H1 (cell line): Measurements from ENCODE around the gene IL17REL. TPM values are rescaled to one million over a fixed set of nuclear protein-coding genes. Genes with fewer than 3 reads are reported as not detected.
A peak's percentile ranks its signal among the peaks of the same experiment; 100 is the strongest.

Source experiments
- CTCF ChIA-PET: fragments of 300-600 bp; sonication (Branson Sonifier 250); formaldehyde crosslinking; loops from one replicate; lab custom pipeline; 2021; ENCODE audit not compliant: partially characterized antibody; lab: Charles Lee
- POLR2A ChIA-PET: fragments of 300-600 bp; sonication (Branson Sonifier 250); formaldehyde crosslinking; loops from one replicate; lab custom pipeline; 2021; ENCODE audit warnings: inconsistent platforms; ENCODE audit not compliant: partially characterized antibody; lab: Charles Lee
- DNase-seq, 2 experiments: peaks; one replicate each; pipeline versions ENCODE4 v3.0.0 to v3.0.0-alpha.2; 2010 to 2022; ENCODE audit warnings: low spot score in 2 of 2, low read depth in 1 of 2, mixed read lengths in 1 of 2
- FAIRE-seq: peaks from 2 replicates; lab custom pipeline; 2011; peaks lifted over from hg19 to GRCh38; lab: Jason Lieb, UNC
- H2AFZ ChIP-seq: 2 replicates; pipeline ENCODE4 v1.8.1; 2012; ENCODE audit warnings: low read length, inconsistent platforms
- H2AK5ac ChIP-seq: 2 replicates; pipeline ENCODE4 v1.6.1; 2013; ENCODE audit warnings: low read depth, low read length
- H2BK120ac ChIP-seq: replicated peaks from 2 replicates; pipeline ENCODE3; 2013; ENCODE audit warnings: low read depth, low read length, inconsistent platforms
- H2BK12ac ChIP-seq: 2 replicates; pipeline ENCODE4 v1.6.1; 2013; ENCODE audit warnings: low read depth, low read length
- H2BK15ac ChIP-seq: 2 replicates; pipeline ENCODE4 v1.6.1; 2013; ENCODE audit warnings: low read length
- H2BK20ac ChIP-seq: 2 replicates; pipeline ENCODE4 v1.6.1; 2013; ENCODE audit warnings: low read length
- H2BK5ac ChIP-seq: 2 replicates; pipeline ENCODE4 v1.6.1; 2013; ENCODE audit warnings: low read depth, low read length
- H3K14ac ChIP-seq: 2 replicates; pipeline ENCODE4 v1.6.1; 2013; ENCODE audit warnings: inconsistent platforms; ENCODE audit not compliant: insufficient read length
- H3K18ac ChIP-seq: 2 replicates; pipeline ENCODE4 v1.6.1; 2013; ENCODE audit warnings: low read length; ENCODE audit errors: extremely low read depth
- H3K23ac ChIP-seq: 2 replicates; pipeline ENCODE4 v1.6.1; 2013; ENCODE audit warnings: inconsistent platforms; ENCODE audit not compliant: insufficient read length
- H3K23me2 ChIP-seq: 2 replicates; pipeline ENCODE4 v1.6.1; 2013; ENCODE audit warnings: low read depth, low read length
- H3K27ac ChIP-seq: 2 replicates; pipeline ENCODE4 v1.6.1; 2011; ENCODE audit warnings: low read depth, low read length, inconsistent platforms
- H3K27me3 ChIP-seq, 4 experiments: replicated peaks in 1 of 4; 1 replicate in 1 of 4; 2 replicates in 3 of 4; pipeline versions ENCODE4 v1.6.1 to v1.8.1; 2011 to 2013; ENCODE audit warnings: low read length in 3 of 4, mild to moderate bottlenecking in 3 of 4, inconsistent platforms in 2 of 4, mixed read lengths in 2 of 4, moderate library complexity in 1 of 4; ENCODE audit not compliant: control insufficient read depth in 3 of 4, insufficient read depth in 3 of 4; ENCODE audit errors: extremely low read depth in 1 of 4
- H3K36me3 ChIP-seq, 4 experiments: 2 replicates each; pipeline versions ENCODE4 v1.6.1 to v1.8.1; 2011 to 2013; ENCODE audit warnings: mild to moderate bottlenecking in 4 of 4, low read length in 3 of 4, moderate library complexity in 2 of 4, control low read depth in 1 of 4, inconsistent platforms in 1 of 4; ENCODE audit not compliant: insufficient read depth in 4 of 4, control insufficient read depth in 2 of 4
- H3K4ac ChIP-seq: replicated peaks from 2 replicates; pipeline ENCODE3; 2013; ENCODE audit warnings: low read length, low read depth, mixed read lengths, inconsistent platforms; ENCODE audit not compliant: insufficient read length
- H3K4me1 ChIP-seq, 4 experiments: replicated peaks in 1 of 4; 1 replicate in 1 of 4; 2 replicates in 3 of 4; pipeline versions ENCODE4 v1.6.1 to v1.8.1; 2011 to 2013; ENCODE audit warnings: low read length in 3 of 4, inconsistent platforms in 2 of 4, mixed read lengths in 1 of 4; ENCODE audit not compliant: insufficient read depth in 4 of 4, control insufficient read depth in 3 of 4
- H3K4me2 ChIP-seq, 2 experiments: 2 replicates each; pipeline versions ENCODE4 v1.6.1 to v1.8.1; 2011 to 2013; ENCODE audit warnings: low read depth in 2 of 2, low read length in 2 of 2, control low read depth in 1 of 2, inconsistent platforms in 1 of 2, mild to moderate bottlenecking in 1 of 2; ENCODE audit not compliant: insufficient read depth in 1 of 2
- H3K4me3 ChIP-seq, 4 experiments: fragments of 200-600, 300-600 bp in 1 of 4; sonication (generic), shearing (Covaris generic), sonication (Bioruptor Twin) in 1 of 4; 2 replicates each; pipeline versions ENCODE4 v1.5.1 to v1.8.1; 2011 to 2016; ENCODE audit warnings: low read length in 4 of 4, low read depth in 3 of 4, control low read depth in 2 of 4, inconsistent platforms in 2 of 4, mild to moderate bottlenecking in 2 of 4, mixed read lengths in 1 of 4, moderate library complexity in 1 of 4; ENCODE audit not compliant: insufficient read depth in 2 of 4; ENCODE audit errors: extremely low read depth in 1 of 4
- H3K56ac ChIP-seq: replicated peaks from 2 replicates; pipeline ENCODE3; 2013; ENCODE audit warnings: low read depth, mild to moderate bottlenecking, mixed read lengths, low read length, inconsistent platforms; ENCODE audit not compliant: insufficient read length
- H3K79me1 ChIP-seq: 2 replicates; pipeline ENCODE4 v1.6.1; 2013; ENCODE audit warnings: low read depth, low read length, control low read depth
- H3K79me2 ChIP-seq, 2 experiments: 2 replicates each; pipeline versions ENCODE4 v1.6.1 to v1.8.1; 2012 to 2013; ENCODE audit warnings: low read length in 2 of 2, mild to moderate bottlenecking in 2 of 2, inconsistent platforms in 1 of 2; ENCODE audit not compliant: insufficient read depth in 2 of 2, control insufficient read depth in 1 of 2
- H3K9ac ChIP-seq, 4 experiments: replicated peaks in 1 of 4; 1 replicate in 1 of 4; 2 replicates in 3 of 4; pipeline versions ENCODE4 v1.6.1 to v1.8.1; 2011 to 2013; ENCODE audit warnings: low read depth in 3 of 4, low read length in 3 of 4, control low read depth in 2 of 4, mild to moderate bottlenecking in 2 of 4, moderate library complexity in 2 of 4, inconsistent platforms in 1 of 4; ENCODE audit errors: extremely low read depth in 1 of 4
- H3K9me3 ChIP-seq, 2 experiments: 2 replicates each; pipeline versions ENCODE4 v1.6.1 to v1.8.1; 2012 to 2013; ENCODE audit warnings: mild to moderate bottlenecking in 2 of 2, moderate library complexity in 2 of 2, control low read depth in 1 of 2, inconsistent platforms in 1 of 2, low read depth in 1 of 2, low read length in 1 of 2, mixed read lengths in 1 of 2; ENCODE audit not compliant: insufficient read depth in 2 of 2
- H4K20me1 ChIP-seq, 2 experiments: replicated peaks in 1 of 2; 2 replicates each; pipeline versions ENCODE3 to v1.8.1; 2011 to 2013; ENCODE audit warnings: inconsistent platforms in 2 of 2, low read length in 2 of 2, mild to moderate bottlenecking in 1 of 2; ENCODE audit not compliant: insufficient read depth in 2 of 2, control insufficient read depth in 1 of 2
- H4K5ac ChIP-seq: 2 replicates; pipeline ENCODE4 v1.6.1; 2013; ENCODE audit warnings: low read length, low read depth, mixed read lengths, inconsistent platforms; ENCODE audit not compliant: insufficient read length
- H4K8ac ChIP-seq: 2 replicates; pipeline ENCODE4 v1.8.0; 2013; ENCODE audit warnings: mild to moderate bottlenecking, moderate library complexity, low read length, inconsistent platforms; ENCODE audit not compliant: insufficient read depth; ENCODE audit errors: extremely low read depth
- H4K91ac ChIP-seq: replicated peaks from 2 replicates; pipeline ENCODE3; 2013; ENCODE audit warnings: low read length, mixed read lengths, inconsistent platforms; ENCODE audit not compliant: insufficient read length
- FOSL1 ChIP-seq: IDR thresholded peaks from 2 replicates; pipeline ENCODE4 v1.6.1; 2011; ENCODE audit warnings: mild to moderate bottlenecking, low read depth, low read length, moderate library complexity; ENCODE audit not compliant: insufficient read depth
- WGBS, 2 experiments: shearing (Covaris generic) in 1 of 2; methylation state at CpG; one replicate each; pipeline versions ENCODE4 v1.1.6 to v1.1.7; 2013 to 2015; ENCODE audit warnings: low lambda C conversion rate in 2 of 2, mixed read lengths in 2 of 2, inconsistent platforms in 1 of 2, low coverage in 1 of 2, missing lambda C conversion rate in 1 of 2; ENCODE audit not compliant: insufficient replicate concordance in 2 of 2, insufficient coverage in 1 of 2, insufficient read length in 1 of 2; ENCODE audit errors: extremely low coverage in 1 of 2, missing lambda C conversion rate in 1 of 2; 5-methylcytosine and 5-hydroxymethylcytosine counted together
- polyA plus RNA-seq, 7 experiments: library from polyadenylated mRNA; depleted of rRNA in 3 of 7; stranded (reverse) in 5 of 7; unstranded in 2 of 7; fragments of >200 nt in 5 of 7; fragments of 200-250 nt in 2 of 7; gene quantifications; 1 replicate in 5 of 7; 2 replicates in 1 of 7; 4 replicates in 1 of 7; pipeline versions ENCODE4 v1.2.1 to v1.2.3, GENCODE V29; 2011 to 2013; ENCODE audit warnings: missing spikeins in 2 of 7, mixed read lengths in 2 of 7
- total RNA-seq: library from RNA; stranded (reverse); fragmentation: NEBNext Ultra II Directional; extraction: Animal tissue kit (Norgen Biotek cat#: 25700); gene quantifications from 2 replicates; pipeline ENCODE4 v1.2.1, GENCODE V29; 2021

The IL17REL gene
- total and polyA plus RNA-seq, 2 of the 8 experiments (the other 6 are each of a cell fraction or from before 2014, with no cell fraction given), result 0.15 to 0.20 TPM

DNA sequence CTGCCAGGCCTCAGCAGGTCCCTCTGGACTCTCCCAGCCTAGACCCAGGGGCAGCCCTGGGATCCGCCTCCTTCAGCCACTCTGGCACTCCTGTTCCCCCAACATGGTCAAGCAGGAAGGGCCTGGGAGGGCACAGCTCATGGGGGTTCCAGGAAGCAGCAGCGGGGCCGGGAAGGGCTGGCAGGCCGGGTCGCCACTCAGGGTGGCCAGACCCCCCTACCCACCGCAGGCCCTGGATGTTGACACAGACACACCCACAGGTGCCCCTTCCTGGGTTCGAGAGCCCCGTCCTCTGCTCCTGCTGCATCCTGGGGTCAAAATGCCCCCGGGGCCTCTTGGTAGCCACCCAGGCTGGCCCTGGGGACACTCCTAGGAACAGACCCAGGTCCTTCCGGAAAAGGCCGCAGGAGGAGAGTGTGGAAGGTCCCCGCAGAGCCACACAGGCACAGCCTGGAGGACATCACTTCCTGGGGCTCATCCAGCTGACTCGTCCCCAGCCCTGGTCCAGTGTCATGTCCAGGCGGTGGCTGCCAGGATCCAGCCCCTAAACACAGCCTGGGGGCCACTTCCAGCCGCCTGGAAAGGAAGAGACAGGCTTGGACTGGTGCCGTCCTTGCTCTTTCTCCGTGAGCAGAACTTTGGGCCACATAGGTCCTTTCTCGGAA lies 58.8 kb downstream of the IL17REL start:
- Histone ChIP-seq H3K9ac (no peak overlapping the region), H4K8ac (peak overlapping the region; percentile 25; the same call in 1 of the 2 replicates), H3K23ac (no peak overlapping the region), H3K79me2 (no peaks in the 10 kb centered on the region), H2AK5ac (no peak overlapping the region), H2BK20ac (no peak overlapping the region), H3K36me3 (no peaks in the 10 kb centered on the region), H4K5ac (no peak overlapping the region), H3K9me3 (no peaks in the 10 kb centered on the region), H3K4me3 (no peak overlapping the region), H3K14ac (no peak overlapping the region), H3K27ac (no peak overlapping the region; the same call in 1 of the 2 replicates), H3K56ac (no peak overlapping the region), H2AFZ (no peak overlapping the region), H3K4me2 (no peak overlapping the region), H2BK12ac (0 out of 2 replicates have a peak overlapping the region, but pooled peaks have one; percentile 9), H3K79me1 (no peaks in the 10 kb centered on the region), H3K18ac (no peak overlapping the region), H3K4me1 (peaks cover 0 to 19% (median 7%) of the 10 kb centered on the region in 4 experiments; a peak in 5 of 7 replicates), H2BK5ac (no peak overlapping the region), H3K23me2 (no peaks in the 10 kb centered on the region), H4K91ac (no peak overlapping the region), H2BK120ac (no peak overlapping the region), H4K20me1 (peaks cover 0 to 2% of the 10 kb centered on the region in 2 experiments), H2BK15ac (no peak overlapping the region), H3K4ac (no peak overlapping the region), H3K27me3 (no peaks in the 10 kb centered on the region; a peak in 1 of 7 replicates)
- no peak for DNase-seq
- CTCF ChIA-PET, result interaction anchor here (0.6 kb wide), 2 partner anchors 18 to 26 kb away, joined by 3 to 4 read pairs; no protein-coding TSS in a partner anchor
- POLR2A ChIA-PET, result interaction anchor here (1.3 kb wide), 1 partner anchor 15 kb away, joined by 3 read pairs; no protein-coding TSS in a partner anchor
- no peak for FAIRE-seq
- WGBS, 2 experiments, result 86% methylated on average over 15 of the region's 18 CpGs; no CpG with 5 or more reads in 1 of the 2 experiments
- TF ChIP-seq FOSL1, result no peak
